GM20431 (cell line): ENCODE results near the gene ZFP69.
"Not testable (repeated sequence)": the region's sequence is repeated elsewhere in the genome, so short reads cannot be mapped to it uniquely, and the experiment has no call there.

Experiments
- in situ Hi-C: fragments of 300-500 bp; cut with MseI, MboI; formaldehyde crosslinking; loops from one replicate; pipeline ENCODE4 v1.15.0; 2020; ENCODE audit warnings: low sequenced_read_pairs; ENCODE audit not compliant: unreplicated experiment

ZFP69 gene

DNA sequence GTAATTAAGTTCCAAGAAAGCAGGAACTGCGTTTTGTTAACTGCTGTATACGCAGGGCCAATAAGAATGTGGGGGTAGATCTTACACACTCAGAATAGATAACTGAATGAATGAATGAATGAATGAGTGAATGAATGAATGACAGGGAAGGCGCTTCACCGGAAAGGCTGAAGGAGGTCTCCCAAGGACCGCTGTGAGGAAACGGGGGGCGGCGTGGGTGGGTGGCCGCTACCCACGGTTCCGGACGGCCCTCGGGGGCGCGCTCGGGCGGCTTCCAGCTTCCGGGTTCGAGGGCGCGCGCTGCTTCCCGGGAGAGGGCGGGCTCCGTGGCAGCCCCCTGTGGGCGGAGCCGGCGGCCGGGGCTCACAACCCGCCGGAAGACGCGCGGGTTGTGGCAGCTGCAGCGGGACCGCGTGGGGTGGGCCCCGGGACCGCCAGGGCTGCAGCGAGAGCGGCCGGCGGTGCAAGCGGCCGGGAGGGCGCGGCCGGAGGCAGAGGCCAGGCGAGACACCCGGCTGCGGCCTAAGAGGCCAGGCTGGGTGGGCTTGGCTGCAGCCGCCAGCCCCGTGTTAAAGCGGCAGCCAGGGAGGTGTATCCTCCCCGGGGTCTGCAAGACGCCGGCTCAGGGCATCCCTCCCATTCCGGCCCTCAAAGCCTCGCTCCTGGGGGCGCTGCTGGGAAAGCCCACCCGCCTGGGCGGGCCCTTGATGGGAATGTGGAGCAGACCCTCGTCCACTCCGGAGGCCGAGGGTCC is at the start of gene ZFP69:
ZFP69 (plus strand) TSS at position 367 of the 754 bp plus-strand sequence. CDS start 2,072 bp downstream, outside the sequence.
- in situ Hi-C loops, result no loop called here

DNA sequence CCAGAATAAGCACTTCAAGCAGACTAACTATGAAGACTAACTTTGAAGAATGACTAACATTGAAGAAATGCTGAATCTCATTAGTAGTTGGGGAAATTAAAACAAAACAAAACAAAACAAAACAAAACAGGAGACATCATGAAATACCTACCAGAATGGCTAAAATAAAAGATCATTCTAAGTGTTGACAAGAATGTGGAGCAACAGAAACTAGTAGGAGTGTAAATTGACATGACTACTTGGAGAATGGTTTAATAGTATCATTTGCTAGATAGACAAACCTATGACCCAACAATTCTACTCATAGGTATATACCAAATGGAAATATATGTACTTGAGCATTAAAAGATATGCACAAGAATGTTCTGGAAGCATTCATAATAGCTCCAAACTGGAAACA is 45.7 kb upstream of the ZFP69 start:
- in situ Hi-C loops, result no loop called here

DNA sequence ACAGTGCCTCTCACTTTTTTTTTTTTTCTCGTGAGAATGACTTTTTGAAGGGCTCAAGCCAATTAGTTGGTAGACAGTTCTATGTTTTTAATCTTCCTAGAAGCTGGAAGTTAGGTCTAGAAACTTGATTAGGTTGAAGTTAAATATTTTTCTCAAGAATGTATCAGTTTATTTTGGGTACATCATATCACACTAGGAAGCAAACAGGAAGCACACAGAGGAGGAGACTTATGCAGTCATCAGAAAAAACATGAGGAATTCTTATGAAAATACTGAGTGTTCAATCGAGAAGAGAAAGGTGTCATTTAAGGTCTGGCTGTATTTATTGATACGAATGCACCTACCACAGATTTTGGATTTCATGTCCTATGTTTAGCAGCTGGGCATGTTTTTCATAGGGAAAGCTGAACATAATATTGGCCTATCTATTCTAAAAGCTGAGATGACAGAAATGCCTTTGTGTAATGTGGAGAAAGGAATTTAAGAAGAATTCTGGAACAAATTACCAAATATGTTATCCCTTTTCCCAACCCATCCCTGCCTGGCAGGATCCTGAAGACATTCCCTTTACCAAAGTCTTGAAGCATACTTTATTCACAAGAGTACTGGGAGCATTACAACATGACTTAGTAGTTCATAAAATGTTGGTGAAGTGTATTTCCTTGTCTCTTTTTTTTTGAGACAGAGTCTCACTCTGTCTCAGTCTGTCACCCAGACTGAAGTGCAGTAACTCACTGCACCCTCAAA is 44.3 kb upstream of the ZFP69 start:
- in situ Hi-C loops, result no loop called here

DNA sequence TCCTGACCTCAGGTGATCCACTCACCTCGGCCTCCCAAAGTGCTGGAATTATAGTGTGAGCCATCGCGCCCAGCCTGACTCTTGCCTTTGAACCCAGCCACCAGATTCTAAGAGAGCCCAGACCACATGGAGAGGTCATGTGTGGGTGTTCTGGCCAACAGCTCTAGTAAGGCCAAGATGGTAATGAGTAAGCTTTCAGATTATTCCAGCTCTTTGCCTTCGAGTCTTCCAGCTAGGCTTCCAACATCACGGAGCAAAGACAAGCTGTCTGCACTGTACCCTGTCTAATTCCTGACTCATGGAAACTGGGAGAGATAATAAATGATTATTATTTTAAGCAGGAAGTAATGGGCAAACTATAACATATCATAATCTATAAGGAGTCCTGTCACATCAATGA is 41.6 kb upstream of the ZFP69 start:
- in situ Hi-C loops, result no loop called here

DNA sequence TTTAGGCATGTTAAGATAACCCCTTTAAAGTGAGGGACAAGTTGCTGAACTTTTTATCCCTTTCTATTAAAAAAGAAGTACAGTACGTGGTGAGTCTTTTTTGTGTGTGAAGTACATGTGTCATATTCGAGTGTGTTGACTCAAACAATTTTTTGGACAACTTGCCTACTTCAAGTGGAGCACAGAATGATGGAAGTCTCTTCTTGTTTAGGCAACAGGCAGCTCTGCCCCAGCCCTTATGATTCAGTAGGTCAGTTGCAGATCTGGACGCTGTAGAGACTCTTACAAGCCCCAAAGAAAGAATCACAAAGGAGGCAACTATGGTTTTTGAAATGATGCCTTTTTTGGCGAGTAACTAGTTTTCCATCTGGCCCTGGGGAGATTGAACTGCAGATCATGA is 41.2 kb upstream of the ZFP69 start:
- in situ Hi-C loops, result no loop called here

DNA sequence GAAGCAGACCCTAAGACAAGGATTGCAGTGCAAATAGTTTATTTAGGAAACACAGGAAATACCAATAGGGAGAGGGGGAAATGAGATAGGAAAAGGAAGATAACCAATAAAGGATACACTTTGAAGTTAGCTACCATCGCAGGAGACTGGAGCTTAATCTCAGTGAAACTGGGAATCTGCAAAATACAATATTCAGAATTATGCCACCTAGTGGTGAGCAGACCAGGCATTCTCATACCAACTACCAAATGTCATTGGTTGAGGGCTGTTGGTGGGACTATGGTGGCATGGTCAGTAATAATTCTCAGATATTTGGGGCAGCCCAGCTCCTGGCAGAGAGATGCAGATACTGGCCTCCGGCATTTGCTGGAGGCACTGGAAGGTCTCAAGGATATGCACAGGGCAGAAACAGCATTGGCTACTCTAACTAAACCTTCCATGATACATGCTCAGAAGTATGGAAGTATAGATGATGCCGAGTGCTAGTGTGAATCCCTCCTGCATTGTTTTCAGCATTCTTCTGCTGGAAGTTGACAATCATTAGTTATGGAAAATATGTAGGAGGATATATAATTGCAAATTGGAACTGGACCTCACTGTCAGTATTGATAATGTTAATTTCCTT is 38.6 kb upstream of the ZFP69 start:
- in situ Hi-C loops, result no loop called here

DNA sequence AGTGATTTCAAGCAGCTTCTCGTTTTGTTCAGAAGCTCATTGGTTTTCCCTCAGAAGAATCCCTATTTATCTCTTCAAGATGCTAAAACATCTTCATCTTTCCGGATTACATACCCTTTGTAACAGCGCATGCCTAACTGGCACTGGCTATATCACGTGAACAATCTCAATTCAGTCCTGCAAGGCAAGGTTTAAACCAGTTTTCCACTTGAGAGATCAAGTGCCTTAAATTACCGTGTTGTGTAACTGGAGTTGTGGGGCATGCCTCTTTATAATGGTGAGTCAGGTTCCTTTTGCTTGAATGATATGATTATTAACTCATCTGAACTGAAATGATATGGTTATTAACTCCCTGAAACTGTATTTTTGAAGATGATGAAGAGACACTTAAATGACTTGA is 37.8 kb upstream of the ZFP69 start:
- in situ Hi-C loops, result no loop called here

DNA sequence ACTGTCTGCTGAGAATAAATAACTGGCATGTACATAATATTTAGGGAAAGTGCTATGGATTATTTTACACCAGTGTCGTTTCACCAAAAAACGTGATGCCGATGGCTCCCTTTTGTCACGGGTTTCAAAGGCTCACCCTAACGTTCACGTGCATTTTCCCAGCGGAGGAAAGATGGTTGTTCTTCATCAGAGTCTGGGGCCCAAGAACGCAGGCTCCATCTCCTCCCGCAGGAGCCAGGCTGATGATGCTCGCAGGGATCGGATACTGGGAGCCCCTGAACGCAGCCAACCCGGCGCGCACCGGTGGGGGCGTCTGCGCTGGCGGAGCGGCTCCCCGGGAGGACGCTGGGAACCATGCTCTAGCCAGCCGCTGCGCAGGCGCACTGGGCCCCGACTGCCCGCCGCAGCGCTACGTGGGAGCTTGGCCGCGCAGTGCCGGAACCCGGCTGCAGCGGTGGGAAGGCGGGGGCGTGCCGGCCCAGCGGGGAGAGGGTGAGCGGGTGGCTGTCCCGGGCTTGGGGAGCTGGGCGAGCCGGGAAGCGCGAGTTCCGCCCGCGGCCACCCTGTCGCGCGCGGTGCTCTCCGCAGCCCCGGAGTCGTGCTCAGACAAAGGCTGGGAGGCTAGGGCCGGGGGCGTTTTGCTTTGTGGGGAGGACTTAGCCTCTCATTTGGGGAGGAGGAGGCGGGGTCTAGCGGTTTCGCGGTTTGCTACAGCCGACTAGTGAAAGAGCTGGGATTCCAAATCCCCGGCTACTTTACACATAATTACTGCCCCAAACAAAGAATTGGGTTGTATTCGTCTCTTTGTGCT is 27.2 kb upstream of the ZFP69 start, which contains the start of gene ZFP69B:
ZFP69B (plus strand) TSS at position 793 of the 811 bp plus-strand sequence. CDS start 486 bp downstream, outside the sequence.
- in situ Hi-C loops, result no loop called here

DNA sequence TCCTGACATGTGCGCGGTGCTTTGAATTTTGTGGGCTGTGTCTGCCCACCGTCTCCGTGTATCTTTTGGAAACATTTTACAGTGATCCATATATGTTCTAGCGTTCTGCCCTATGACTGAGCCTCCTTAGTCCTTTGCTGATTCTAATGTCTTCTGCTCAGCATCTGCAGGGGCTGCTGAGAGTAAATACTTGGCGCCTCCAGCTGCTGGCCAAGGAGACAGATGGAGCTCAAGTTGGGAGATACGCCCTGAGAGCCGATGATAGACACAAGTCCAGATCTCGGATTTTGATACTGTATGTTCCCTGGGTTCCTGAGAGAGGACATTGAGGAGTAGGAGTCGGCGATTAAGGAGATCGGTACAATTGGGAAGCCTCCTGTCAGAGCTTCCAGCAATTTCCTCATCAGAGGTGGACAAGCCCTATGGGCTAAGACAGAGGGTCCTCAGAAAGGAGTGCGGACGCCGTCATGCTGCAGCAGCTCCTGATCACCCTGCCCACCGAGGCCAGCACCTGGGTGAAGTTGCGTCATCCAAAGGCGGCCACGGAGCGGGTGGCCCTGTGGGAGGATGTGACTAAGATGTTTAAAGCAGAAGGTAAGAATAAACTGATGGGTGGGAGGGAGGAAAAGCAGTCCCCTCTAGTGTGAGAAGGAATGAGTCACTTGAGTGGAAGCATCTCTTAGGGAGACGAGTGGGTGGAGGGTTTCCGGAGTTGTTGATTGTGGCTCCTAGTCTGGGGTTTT is 26.4 kb upstream of the ZFP69 start:
- in situ Hi-C loops, result no loop called here

DNA sequence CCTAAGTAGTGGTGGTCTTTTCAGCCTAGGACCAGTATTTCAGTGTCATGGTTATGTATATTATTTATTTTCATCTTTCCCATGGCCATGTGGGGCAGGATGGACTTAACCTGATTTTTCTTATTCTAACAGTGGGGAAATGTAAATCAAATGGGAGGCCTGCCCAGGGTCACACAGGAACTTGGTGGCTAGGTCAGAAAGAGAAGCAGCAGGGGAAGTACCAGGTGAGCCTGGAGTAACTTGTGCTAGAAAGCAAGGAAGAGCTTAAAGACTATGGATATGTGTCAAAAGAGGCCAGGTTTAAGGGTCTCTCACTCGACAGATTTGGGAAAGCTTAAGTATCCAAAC is 25.9 kb upstream of the ZFP69 start:
- in situ Hi-C loops, result no loop called here

DNA sequence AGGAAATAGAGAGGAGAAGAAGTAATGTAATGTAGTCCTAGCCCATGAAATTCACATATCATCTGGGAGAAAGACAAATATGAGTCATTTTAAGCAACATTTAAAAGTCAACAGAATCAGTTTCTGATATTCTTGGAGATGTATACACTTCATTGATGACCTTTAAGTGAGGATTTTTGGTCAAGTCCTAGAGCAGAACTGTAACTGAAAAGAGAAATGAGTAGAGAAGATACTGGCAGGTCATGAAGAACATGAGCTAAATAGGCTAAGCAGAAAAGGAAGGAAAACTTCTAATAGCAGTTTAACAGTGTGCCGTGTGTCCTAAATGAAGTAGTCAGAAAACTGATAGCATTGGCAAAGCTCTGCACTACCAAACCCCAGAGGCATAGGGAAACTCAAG is 22.2 kb upstream of the ZFP69 start:
- in situ Hi-C loops, result no loop called here

DNA sequence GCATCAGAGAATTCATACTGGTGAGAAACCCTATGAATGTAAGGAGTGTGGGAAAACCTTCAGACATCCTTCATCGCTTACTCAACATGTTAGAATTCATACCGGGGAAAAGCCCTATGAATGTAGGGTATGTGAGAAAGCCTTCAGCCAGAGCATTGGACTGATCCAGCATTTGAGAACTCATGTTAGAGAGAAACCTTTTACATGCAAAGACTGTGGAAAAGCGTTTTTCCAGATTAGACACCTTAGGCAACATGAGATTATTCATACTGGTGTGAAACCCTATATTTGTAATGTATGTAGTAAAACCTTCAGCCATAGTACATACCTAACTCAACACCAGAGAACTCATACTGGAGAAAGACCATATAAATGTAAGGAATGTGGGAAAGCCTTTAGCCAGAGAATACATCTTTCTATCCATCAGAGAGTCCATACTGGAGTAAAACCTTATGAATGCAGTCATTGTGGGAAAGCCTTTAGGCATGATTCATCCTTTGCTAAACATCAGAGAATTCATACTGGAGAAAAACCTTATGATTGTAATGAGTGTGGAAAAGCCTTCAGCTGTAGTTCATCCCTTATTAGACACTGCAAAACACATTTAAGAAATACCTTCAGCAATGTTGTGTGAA is 14.0 kb upstream of the ZFP69 start:
- in situ Hi-C loops, result no loop called here

DNA sequence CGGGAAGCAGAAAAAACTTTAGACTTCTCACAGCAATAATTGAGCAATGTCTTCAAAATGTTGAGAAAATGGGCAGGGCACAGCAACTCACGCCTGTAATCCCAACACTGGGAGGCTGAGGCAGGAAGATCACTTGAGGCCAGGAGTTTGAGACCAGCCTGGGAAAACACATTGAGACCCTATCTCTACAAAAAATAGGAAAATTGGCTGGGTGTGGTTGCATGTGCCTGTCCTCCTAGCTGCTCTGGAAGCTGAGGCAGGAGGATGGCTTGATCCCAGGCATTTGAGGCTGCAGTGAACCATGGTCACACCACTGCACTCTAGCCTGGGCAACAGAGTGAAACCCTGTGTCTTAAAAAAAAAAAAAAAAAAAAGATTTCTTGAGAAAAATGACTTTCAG is 7.8 kb upstream of the ZFP69 start:
- in situ Hi-C loops, result no loop called here

DNA sequence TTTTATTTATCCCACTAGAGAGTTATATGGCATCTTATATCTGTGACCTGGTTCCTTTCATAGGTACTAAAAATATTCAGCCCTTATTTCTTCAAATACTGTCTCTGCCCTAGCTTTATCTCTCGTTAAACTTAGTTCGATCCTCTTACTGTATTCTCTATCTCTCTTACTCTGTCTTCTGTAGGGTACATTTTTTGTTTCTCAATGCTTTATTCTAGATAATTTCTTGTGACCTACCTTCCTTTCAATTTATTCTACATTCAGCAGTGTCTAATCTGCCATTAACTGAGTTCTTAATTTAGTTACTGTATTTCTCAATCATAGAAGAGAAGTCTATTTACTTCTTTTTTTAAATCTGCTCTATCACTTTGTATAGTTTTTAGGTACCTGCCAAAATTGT is 1.8 kb upstream of the ZFP69 start:
- in situ Hi-C loops, result no loop called here

DNA sequence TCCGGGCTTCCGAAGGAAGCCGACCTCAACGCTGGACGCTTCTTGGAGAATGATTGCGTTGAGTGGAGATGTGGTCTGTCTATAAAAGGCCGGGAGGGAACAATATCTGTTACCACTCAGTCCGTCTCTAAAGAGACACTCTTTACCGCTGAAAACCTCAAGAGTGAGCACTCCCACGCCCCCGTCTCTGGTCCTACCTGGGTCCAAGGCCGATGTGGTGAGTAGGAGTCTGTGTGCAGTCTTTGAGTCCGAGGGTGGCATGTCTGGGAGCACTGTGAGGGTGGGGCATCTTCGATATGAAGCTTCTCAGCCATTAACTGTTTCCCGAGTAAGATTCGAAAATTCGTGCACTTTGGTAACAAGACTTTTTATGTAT is 576 bp downstream of the ZFP69 start:
- in situ Hi-C loops, result no loop called here

DNA sequence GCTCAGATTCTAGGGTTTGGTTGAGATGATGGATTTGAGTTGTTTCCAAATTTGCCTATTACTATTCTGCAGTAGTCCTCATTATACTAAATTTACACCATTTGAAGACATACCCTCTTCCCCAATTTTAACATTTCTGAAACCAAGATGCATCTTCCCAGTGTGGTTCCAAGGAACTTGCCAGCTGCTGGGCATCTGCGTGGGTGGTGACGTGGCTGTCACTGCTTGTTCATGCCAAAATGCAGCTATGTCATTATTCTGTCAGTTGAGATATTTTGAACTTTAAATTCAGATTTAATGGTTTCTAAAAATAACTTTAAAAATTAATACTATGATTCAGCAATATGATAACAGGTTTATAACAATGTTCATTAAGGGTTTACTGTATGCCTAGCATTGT is 1.2 kb downstream of the ZFP69 start:
- in situ Hi-C loops, result no loop called here

DNA sequence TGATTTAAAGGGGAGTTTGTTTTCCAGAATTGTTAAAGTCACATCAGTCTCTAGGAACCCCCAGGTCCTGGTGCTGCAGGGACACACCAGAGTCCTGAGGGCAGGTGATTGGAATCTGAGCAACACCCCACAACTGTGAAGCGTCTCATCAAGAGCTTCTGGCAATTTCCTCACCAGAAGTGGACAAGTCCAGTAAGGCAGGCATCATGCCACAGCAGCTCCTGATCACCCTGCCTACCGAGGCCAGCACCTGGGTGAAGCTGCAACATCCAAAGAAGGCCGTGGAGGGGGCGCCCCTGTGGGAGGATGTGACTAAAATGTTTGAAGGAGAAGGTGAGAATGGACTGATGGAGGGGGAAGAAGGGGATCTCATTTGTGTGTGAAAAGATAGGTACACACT is 2.1 kb downstream of the ZFP69 start:
- in situ Hi-C loops, result no loop called here

DNA sequence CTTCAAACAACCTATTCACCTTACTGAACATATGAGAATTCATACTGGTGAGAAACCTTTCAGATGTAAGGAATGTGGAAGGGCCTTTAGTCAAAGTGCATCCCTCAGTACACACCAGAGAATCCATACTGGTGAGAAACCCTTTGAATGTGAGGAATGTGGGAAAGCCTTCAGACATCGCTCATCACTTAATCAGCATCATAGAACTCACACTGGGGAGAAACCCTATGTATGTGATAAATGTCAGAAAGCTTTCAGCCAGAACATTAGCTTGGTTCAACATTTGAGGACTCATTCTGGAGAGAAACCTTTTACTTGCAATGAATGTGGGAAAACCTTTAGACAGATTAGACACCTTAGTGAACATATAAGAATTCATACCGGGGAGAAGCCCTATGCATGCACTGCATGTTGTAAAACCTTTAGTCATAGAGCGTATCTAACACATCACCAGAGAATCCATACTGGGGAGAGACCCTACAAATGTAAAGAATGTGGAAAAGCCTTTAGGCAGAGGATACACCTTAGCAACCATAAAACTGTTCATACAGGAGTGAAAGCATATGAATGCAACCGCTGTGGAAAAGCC is 18.3 kb downstream of the ZFP69 start:
- in situ Hi-C loops, result no loop called here

DNA sequence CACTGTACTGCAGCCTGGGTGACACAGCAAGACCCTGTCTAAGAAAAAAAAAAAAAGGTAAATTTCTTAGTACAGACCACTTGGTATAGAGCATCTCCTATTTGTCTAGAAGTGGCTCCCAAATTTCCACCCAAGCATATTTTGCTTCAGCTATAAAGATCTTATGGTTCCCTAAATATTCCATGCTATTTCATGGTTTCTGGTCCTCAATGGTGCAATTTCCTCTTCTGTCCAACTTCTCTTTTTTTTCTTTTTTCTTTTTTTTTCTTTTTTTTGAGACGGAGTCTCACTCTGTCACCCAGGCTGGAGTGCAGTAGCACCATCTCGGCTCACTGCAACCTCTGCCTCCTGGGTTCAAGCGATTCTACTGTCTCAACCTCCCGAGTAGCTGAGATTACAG is 25.6 kb downstream of the ZFP69 start:
- in situ Hi-C loops, result not testable (repeated sequence)
